Liver (tissue), 9 donors: ENCODE data around the gene DIDO1. TPM values are rescaled to one million over a fixed set of nuclear protein-coding genes. Genes with fewer than 3 reads are reported as not detected.

ENCODE experiments used
- DNase-seq: peaks from one replicate; pipeline ENCODE4 v3.0.0-alpha.2; 2017; ENCODE audit warnings: low spot score
- H3K27ac ChIP-seq, 2 donors: one replicate each; pipeline ENCODE4 v1.7.0; 2013; ENCODE audit warnings: inconsistent platforms in 2 of 2, low read length in 2 of 2, control low read depth in 1 of 2, low read depth in 1 of 2, mild to moderate bottlenecking in 1 of 2
- H3K27me3 ChIP-seq, 4 donors: one replicate each; pipeline versions ENCODE4 v1.6.1 to v1.7.0; 2013; ENCODE audit warnings: low read length in 3 of 4, inconsistent platforms in 1 of 4, mild to moderate bottlenecking in 1 of 4, moderate library complexity in 1 of 4; ENCODE audit not compliant: control insufficient read depth in 4 of 4, insufficient read depth in 4 of 4
- H3K36me3 ChIP-seq, 4 donors: one replicate each; pipeline versions ENCODE4 v1.6.1 to v1.7.0; 2013; ENCODE audit warnings: low read length in 3 of 4, mild to moderate bottlenecking in 3 of 4, low read depth in 1 of 4, moderate library complexity in 1 of 4; ENCODE audit not compliant: control insufficient read depth in 4 of 4, insufficient read depth in 3 of 4
- H3K4me1 ChIP-seq, 4 donors: one replicate each; pipeline versions ENCODE4 v1.6.1 to v1.7.0; 2013; ENCODE audit warnings: low read length in 3 of 4, mild to moderate bottlenecking in 3 of 4, moderate library complexity in 1 of 4; ENCODE audit not compliant: control insufficient read depth in 4 of 4, insufficient read depth in 4 of 4
- H3K4me3 ChIP-seq, 3 donors: one replicate each; pipeline versions ENCODE4 v1.6.1 to v1.7.0; 2013; ENCODE audit warnings: low read length in 3 of 3, control low read depth in 1 of 3, low read depth in 1 of 3, mild to moderate bottlenecking in 1 of 3
- H3K9ac ChIP-seq, 2 donors: one replicate each; pipeline ENCODE4 v1.7.0; 2013; ENCODE audit warnings: low read length in 2 of 2, mild to moderate bottlenecking in 2 of 2, moderate library complexity in 2 of 2, control low read depth in 1 of 2, low read depth in 1 of 2
- H3K9me3 ChIP-seq, 4 donors: one replicate each; pipeline versions ENCODE4 v1.6.1 to v1.7.0; 2013; ENCODE audit warnings: low read length in 3 of 4; ENCODE audit not compliant: control insufficient read depth in 4 of 4
- EGR1 ChIP-seq, 2 donors: IDR thresholded peaks; 2 replicates each; pipeline ENCODE4 v1.6.1; 2016 to 2018; ENCODE audit warnings: antibody characterized with exemption in 2 of 2, low read depth in 2 of 2
- FOXA1 ChIP-seq: IDR thresholded peaks from 2 replicates; pipeline ENCODE4 v1.6.1; 2016; ENCODE audit warnings: antibody characterized with exemption
- FOXA2 ChIP-seq: IDR thresholded peaks from 2 replicates; pipeline ENCODE4 v1.6.1; 2016; ENCODE audit warnings: antibody characterized with exemption
- GABPA ChIP-seq, 2 donors: IDR thresholded peaks in 1 of 2; conservative IDR thresholded peaks in 1 of 2; 2 replicates each; pipeline ENCODE4 v1.6.1; 2016; ENCODE audit warnings: antibody characterized with exemption in 2 of 2, mild to moderate bottlenecking in 1 of 2, moderate library complexity in 1 of 2
- HNF4A ChIP-seq, 2 donors: conservative IDR thresholded peaks; 2 replicates each; pipeline ENCODE4 v1.6.1; 2016; ENCODE audit warnings: antibody characterized with exemption in 2 of 2, mild to moderate bottlenecking in 2 of 2
- HNF4G ChIP-seq: IDR thresholded peaks from 2 replicates; pipeline ENCODE4 v1.6.1; 2016; ENCODE audit warnings: antibody characterized with exemption
- JUND ChIP-seq, 2 donors: IDR thresholded peaks; 2 replicates each; pipeline ENCODE4 v1.6.1; 2016; ENCODE audit warnings: antibody characterized with exemption in 2 of 2
- NR2F2 ChIP-seq: IDR thresholded peaks from 2 replicates; pipeline ENCODE4 v1.6.1; 2016; ENCODE audit warnings: antibody characterized with exemption
- RAD21 ChIP-seq, 2 donors: IDR thresholded peaks; 2 replicates each; pipeline ENCODE4 v1.6.1; 2016; ENCODE audit warnings: antibody characterized with exemption in 2 of 2, mild to moderate bottlenecking in 2 of 2
- RXRA ChIP-seq, 2 donors: IDR thresholded peaks; 2 replicates each; pipeline ENCODE4 v1.6.1; 2017 to 2018; ENCODE audit warnings: antibody characterized with exemption in 2 of 2, mild to moderate bottlenecking in 1 of 2
- SP1 ChIP-seq: IDR thresholded peaks from 2 replicates; pipeline ENCODE4 v1.6.1; 2018; ENCODE audit warnings: antibody characterized with exemption, mild to moderate bottlenecking
- TAF1 ChIP-seq: conservative IDR thresholded peaks from 2 replicates; pipeline ENCODE4 v1.6.1; 2016; ENCODE audit warnings: antibody characterized with exemption, mild to moderate bottlenecking
- YY1 ChIP-seq: IDR thresholded peaks from 2 replicates; pipeline ENCODE4 v1.6.1; 2016; ENCODE audit warnings: antibody characterized with exemption, mild to moderate bottlenecking
- WGBS: extraction: QIAGEN DNeasy Blood & Tissue Kit; methylation state at CpG from one replicate; pipeline ENCODE4 v1.1.7; 2013; 5-methylcytosine and 5-hydroxymethylcytosine counted together
- polyA plus RNA-seq, 2 donors: library from polyadenylated mRNA; stranded (reverse) in 1 of 2; unstranded in 1 of 2; fragments of 200-250 nt in 1 of 2; fragments of >200 nt in 1 of 2; fragmentation: Nextera tagmentation in 1 of 2; extraction: Ambion mirVana in 1 of 2; gene quantifications; one replicate each; pipeline versions ENCODE4 v1.2.1 to v1.2.3, GENCODE V29; 2013 to 2015
- total RNA-seq, 2 donors: library from RNA; depleted of rRNA; stranded (reverse); fragments of >200 nt; gene quantifications; one replicate each; pipeline ENCODE4 v1.2.3, GENCODE V29; 2014
- TF ChIP-seq, protein P1 (sequence below): IDR thresholded peaks from 2 replicates; pipeline ENCODE4 v1.6.1; 2016; ENCODE audit warnings: antibody characterized with exemption
- TF ChIP-seq, protein P2 (sequence below): fragments of 150-350 bp; IDR thresholded peaks from 2 replicates; pipeline ENCODE4 v1.5.1; 2017; ENCODE audit warnings: improper control_type of control experiment, low read depth, low read length; ENCODE audit not compliant: missing input control
- TF ChIP-seq, protein P3 (sequence below): IDR thresholded peaks from 2 replicates; pipeline ENCODE4 v1.6.1; 2016; ENCODE audit warnings: antibody characterized with exemption
- TF ChIP-seq, protein P4 (sequence below): IDR thresholded peaks from 2 replicates; pipeline ENCODE4 v1.6.1; 2016; ENCODE audit warnings: antibody characterized with exemption, mild to moderate bottlenecking
- TF ChIP-seq, protein P5 (sequence below): IDR thresholded peaks from 2 replicates; pipeline ENCODE4 v1.6.1; 2016; ENCODE audit warnings: antibody characterized with exemption
- donor health status: healthy.
- donor health status: healthy.
- donor health status: healthy.
- donor health status: healthy.
- donor health status: healthy.

Gene DIDO1
- total and polyA plus RNA-seq, 4 donors: 10.1 to 43.1 (median 17.4) TPM

DNA sequence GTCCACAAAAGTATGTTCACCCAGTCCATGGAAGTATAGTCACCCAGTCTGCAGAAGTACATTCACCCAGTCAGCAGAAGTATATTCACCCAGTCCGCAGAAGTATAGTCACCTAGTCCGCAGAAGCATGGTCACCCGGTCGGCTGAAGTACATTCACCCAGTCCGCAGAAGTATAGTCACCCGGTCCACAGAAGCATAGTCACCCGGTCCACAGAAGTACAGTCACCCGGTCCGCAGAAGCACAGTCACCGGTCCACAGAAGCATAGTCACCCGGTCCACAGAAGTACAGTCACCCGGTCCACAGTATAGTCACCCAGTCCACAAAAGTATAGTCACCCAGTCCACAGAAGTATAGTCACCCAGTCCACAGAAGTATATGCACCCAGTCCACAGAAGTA lies 73.5 kb downstream of the DIDO1 start:
- H3K27me3 ChIP-seq: no peaks in the 10 kb centered on the region
- H3K9me3 ChIP-seq: no peaks in the 10 kb centered on the region
- 92% methylated on average over 12 of the region's 12 CpGs for WGBS
- no peak for DNase-seq
- TF ChIP-seq FOXA2 (no peak), FOXA1 (no peak), TAF1 (no peak), EGR1 (IDR thresholded peaks at IDR 0.05; ENCODE audit: low read depth in 2 of 2) (no peak), HNF4A (conservative IDR thresholded peaks at IDR 0.05) (no peak), NR2F2 (no peak), RAD21 (IDR thresholded peaks at IDR 0.05) (no peak), HNF4G (no peak), YY1 (no peak), GABPA (IDR thresholded peaks at IDR 0.05 in 1 of 2, conservative IDR thresholded peaks at IDR 0.05 in 1 of 2) (no peak), RXRA (IDR thresholded peaks at IDR 0.05) (no peak), JUND (IDR thresholded peaks at IDR 0.05) (no peak), SP1 (no peak)
- TF ChIP-seq, protein P1, sequence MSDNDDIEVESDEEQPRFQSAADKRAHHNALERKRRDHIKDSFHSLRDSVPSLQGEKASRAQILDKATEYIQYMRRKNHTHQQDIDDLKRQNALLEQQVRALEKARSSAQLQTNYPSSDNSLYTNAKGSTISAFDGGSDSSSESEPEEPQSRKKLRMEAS: no peak
- TF ChIP-seq, protein P2, sequence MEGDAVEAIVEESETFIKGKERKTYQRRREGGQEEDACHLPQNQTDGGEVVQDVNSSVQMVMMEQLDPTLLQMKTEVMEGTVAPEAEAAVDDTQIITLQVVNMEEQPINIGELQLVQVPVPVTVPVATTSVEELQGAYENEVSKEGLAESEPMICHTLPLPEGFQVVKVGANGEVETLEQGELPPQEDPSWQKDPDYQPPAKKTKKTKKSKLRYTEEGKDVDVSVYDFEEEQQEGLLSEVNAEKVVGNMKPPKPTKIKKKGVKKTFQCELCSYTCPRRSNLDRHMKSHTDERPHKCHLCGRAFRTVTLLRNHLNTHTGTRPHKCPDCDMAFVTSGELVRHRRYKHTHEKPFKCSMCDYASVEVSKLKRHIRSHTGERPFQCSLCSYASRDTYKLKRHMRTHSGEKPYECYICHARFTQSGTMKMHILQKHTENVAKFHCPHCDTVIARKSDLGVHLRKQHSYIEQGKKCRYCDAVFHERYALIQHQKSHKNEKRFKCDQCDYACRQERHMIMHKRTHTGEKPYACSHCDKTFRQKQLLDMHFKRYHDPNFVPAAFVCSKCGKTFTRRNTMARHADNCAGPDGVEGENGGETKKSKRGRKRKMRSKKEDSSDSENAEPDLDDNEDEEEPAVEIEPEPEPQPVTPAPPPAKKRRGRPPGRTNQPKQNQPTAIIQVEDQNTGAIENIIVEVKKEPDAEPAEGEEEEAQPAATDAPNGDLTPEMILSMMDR: no peak
- TF ChIP-seq, protein P3, sequence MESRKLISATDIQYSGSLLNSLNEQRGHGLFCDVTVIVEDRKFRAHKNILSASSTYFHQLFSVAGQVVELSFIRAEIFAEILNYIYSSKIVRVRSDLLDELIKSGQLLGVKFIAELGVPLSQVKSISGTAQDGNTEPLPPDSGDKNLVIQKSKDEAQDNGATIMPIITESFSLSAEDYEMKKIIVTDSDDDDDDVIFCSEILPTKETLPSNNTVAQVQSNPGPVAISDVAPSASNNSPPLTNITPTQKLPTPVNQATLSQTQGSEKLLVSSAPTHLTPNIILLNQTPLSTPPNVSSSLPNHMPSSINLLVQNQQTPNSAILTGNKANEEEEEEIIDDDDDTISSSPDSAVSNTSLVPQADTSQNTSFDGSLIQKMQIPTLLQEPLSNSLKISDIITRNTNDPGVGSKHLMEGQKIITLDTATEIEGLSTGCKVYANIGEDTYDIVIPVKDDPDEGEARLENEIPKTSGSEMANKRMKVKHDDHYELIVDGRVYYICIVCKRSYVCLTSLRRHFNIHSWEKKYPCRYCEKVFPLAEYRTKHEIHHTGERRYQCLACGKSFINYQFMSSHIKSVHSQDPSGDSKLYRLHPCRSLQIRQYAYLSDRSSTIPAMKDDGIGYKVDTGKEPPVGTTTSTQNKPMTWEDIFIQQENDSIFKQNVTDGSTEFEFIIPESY: no peak
- TF ChIP-seq, protein P4, sequence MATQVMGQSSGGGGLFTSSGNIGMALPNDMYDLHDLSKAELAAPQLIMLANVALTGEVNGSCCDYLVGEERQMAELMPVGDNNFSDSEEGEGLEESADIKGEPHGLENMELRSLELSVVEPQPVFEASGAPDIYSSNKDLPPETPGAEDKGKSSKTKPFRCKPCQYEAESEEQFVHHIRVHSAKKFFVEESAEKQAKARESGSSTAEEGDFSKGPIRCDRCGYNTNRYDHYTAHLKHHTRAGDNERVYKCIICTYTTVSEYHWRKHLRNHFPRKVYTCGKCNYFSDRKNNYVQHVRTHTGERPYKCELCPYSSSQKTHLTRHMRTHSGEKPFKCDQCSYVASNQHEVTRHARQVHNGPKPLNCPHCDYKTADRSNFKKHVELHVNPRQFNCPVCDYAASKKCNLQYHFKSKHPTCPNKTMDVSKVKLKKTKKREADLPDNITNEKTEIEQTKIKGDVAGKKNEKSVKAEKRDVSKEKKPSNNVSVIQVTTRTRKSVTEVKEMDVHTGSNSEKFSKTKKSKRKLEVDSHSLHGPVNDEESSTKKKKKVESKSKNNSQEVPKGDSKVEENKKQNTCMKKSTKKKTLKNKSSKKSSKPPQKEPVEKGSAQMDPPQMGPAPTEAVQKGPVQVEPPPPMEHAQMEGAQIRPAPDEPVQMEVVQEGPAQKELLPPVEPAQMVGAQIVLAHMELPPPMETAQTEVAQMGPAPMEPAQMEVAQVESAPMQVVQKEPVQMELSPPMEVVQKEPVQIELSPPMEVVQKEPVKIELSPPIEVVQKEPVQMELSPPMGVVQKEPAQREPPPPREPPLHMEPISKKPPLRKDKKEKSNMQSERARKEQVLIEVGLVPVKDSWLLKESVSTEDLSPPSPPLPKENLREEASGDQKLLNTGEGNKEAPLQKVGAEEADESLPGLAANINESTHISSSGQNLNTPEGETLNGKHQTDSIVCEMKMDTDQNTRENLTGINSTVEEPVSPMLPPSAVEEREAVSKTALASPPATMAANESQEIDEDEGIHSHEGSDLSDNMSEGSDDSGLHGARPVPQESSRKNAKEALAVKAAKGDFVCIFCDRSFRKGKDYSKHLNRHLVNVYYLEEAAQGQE: no peak
- TF ChIP-seq, protein P5, sequence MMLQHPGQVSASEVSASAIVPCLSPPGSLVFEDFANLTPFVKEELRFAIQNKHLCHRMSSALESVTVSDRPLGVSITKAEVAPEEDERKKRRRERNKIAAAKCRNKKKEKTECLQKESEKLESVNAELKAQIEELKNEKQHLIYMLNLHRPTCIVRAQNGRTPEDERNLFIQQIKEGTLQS: no peak
- H3K4me1 ChIP-seq: no peaks in the 10 kb centered on the region
- H3K36me3 ChIP-seq: peaks cover 2 to 16% (median 5%) of the 10 kb centered on the region in 4 donors
- no peak overlapping the region for H3K27ac ChIP-seq
- no peak overlapping the region for H3K9ac ChIP-seq
- H3K4me3 ChIP-seq: no peak overlapping the region
